Regular cardiac myocyte (primary cell): Measurements from ENCODE around the gene OBP2A. TPM values are rescaled to one million over a fixed set of nuclear protein-coding genes. Genes with fewer than 3 reads are reported as not detected.

Experiments used
- total RNA-seq: library from RNA; depleted of rRNA; stranded (reverse); fragments of >200 nt; gene quantifications from 2 replicates; pipeline ENCODE4 v1.2.3, GENCODE V29; 2014

Gene OBP2A
- total RNA-seq, result not detected in 2 replicates

DNA sequence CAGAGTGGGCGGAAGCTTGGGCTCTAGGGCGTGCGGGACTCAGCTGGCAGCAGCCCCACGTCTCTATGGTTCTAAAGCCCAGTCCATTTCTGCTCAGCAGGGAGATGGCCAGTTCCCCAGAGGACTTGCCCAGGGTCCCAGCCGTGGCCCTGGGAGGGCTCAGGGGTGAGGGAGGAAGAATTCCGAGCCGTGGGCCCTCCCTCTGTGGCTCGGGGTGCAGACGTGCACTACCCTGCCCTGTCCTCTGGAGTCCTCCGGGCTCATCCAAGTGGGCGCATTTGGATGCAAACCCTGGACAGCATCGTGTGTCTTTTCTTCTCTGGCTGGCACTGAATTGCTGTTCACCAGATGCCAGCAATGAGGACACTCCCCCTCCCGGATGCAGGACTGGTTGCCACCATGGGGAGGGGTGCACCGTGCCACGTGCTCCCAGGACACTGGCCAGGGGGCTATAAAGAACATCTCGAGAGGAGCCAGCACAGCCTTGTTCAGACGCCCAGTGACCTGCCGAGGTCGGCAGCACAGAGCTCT lies at the start of gene OBP2A:
TSS of gene OBP2A (plus strand) at position 481 of the 531 bp plus-strand sequence. CDS start 55 bp downstream, outside the sequence.

DNA sequence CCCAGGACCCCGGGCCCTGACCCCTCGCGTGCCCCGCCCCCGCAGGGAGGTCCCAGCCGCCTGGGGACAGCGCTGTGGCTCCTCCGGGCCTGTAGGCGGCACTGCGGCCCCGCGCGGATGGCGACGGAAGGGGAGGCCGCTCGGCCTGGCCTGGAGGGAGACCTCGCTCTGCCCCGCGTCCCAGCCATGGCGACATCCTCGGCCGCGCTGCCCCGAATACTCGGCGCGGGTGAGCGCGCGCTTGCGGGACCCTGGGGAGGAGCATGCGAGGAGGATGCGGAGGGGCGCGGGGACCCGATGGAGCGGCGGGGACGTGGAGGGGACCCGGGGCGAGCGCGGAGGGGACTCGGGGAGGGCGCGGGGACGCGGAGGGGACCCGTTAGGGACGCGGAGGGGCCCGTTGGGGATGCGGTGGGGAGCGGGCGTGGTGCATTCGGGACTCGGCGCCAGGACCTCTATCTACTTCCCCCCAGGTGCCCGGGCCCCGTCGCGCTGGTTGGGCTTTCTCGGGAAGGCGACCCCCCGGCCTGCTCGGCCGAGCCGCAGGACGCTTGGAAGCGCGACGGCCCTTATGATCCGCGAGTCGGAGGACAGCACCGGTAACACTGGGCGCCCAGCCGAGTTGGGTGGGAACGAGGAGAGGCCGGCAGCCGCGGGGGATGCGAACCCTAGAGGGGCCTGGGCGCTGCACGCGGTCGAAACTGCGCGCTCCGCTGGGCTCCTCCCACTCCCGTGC lies 45.2 kb upstream of the OBP2A start, which contains the start of gene MRPS2:
TSS of gene MRPS2 (plus strand) at position 158 of the 736 bp plus-strand sequence. CDS start at position 187, 29 bp downstream.

GRCh38 chr9:135520916-135521607 lies 24.9 kb upstream of the OBP2A start, which contains the start of gene LCN1:
Gene LCN1, plus strand, starts transcription at chr9:135521440. Its CDS starts 58 bp downstream, at chr9:135521498.

GRCh38 chr9:135561391-135562234 lies 15.7 kb downstream of the OBP2A start, which contains the start of gene PAEP:
Gene PAEP, plus strand, starts transcription at chr9:135561756.

Other genes starting within 250 kb of the OBP2A start
- gene PPP1R26, start 66.3 kb upstream of the OBP2A start, total RNA-seq, result 11.0 and 13.2 TPM in 2 replicates
- gene MRPS2, start 45.4 kb upstream of the OBP2A start, total RNA-seq, result 9.6 and 19.9 TPM in 2 replicates
- gene LCN1, start 24.7 kb upstream of the OBP2A start, total RNA-seq, result under 0.01 TPM in 1 of 2 replicates, not detected in the other
- gene PAEP, start 15.6 kb downstream of the OBP2A start, total RNA-seq, result not detected in 2 replicates
- gene GLT6D1, start 93.4 kb downstream of the OBP2A start, total RNA-seq, result not detected in 2 replicates
- not detected in 2 replicates for gene LCN9, start 117.2 kb downstream of the OBP2A start, total RNA-seq
- gene SOHLH1, start 153.4 kb downstream of the OBP2A start, total RNA-seq, result not detected in 2 replicates
- not detected in 2 replicates for gene KCNT1, start 156.1 kb downstream of the OBP2A start, total RNA-seq